GM20431 (cell line): ENCODE data around the gene GLB1L3.

Experiments
- in situ Hi-C: fragments of 300-500 bp; cut with MseI, MboI; formaldehyde crosslinking; loops from one replicate; pipeline ENCODE4 v1.15.0; 2020; ENCODE audit warnings: low sequenced_read_pairs; ENCODE audit not compliant: unreplicated experiment

Gene GLB1L3

DNA sequence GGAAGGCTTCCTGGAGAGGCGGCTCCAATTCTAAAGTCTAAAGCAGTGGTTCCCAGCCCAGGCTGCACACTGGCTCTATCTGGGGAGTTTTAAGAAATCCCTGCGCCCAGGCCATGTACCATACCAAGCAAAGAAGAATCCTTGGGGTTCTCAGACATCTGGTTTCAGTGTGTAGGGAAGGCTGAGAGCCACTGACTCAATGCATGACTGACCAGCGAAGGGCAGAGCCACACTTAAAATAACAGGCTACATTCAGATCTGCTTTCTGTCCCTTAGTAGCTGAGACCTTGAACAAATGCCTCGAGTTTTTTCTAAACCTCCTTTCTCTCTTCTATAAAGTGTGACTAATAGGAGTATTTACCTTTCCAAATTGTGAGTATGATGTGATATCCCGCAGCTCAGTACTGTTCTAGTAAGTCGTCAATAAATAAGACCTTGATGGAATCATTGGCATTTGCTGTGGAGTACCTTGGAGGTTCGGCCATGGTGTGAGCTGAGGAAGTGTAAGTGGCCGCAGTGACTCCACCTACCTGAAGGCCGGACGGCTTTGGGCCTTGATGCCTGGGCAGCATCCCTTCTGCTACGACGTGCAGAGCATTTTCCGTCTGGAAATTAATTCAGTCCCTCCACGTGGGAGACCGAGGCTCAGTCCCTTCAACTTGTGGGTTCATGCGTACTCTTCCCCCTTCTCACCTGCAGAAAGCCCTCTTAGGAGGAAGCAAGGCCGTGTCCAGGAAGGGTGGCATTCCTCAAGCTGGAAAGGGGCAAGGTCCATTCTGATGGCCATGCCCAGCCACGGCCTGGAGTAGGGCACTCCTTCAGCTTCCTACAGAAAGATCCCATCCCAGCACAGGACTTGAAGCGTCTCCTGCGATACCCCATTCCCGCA lies 80.7 kb downstream of the GLB1L3 start:
- in situ Hi-C loops = no loop called here

GRCh38 chr11:134357545-134357839 lies 81.3 kb downstream of the GLB1L3 start:
- in situ Hi-C loops = no loop called here

DNA sequence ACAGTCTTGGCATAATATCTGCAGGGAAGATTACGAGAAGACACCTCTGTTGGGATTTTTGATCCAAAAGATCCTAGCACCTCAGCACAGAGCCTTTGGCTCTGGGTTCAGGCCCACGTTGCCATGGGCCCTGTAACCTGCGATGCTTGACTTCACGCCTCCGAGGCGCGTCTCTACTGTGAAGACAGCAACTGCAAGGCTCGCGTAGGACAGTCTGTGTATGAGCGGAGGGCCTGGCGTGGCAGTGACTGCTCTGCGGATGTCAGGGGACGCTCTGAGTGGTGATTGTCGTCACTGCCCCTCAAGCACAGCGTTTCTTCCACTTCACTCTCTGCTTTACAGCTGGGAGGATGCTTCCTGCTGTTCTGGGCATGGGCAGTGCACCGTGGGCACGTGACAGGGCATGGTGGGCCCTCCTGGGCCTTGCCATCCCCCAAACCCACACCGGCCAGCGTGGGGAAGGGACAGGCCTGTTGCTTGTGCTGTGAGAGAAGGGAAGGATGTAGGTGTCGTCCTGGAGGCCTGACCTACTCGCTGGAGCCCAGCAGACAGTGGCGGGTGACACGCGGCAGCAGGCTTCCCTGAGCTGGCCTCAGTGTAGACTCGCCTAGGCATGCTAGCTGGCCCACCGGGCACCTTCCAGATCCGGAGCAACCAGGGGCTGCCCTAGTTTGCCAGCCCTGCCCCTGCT lies 82.1 kb downstream of the GLB1L3 start:
- in situ Hi-C loops = no loop called here

DNA sequence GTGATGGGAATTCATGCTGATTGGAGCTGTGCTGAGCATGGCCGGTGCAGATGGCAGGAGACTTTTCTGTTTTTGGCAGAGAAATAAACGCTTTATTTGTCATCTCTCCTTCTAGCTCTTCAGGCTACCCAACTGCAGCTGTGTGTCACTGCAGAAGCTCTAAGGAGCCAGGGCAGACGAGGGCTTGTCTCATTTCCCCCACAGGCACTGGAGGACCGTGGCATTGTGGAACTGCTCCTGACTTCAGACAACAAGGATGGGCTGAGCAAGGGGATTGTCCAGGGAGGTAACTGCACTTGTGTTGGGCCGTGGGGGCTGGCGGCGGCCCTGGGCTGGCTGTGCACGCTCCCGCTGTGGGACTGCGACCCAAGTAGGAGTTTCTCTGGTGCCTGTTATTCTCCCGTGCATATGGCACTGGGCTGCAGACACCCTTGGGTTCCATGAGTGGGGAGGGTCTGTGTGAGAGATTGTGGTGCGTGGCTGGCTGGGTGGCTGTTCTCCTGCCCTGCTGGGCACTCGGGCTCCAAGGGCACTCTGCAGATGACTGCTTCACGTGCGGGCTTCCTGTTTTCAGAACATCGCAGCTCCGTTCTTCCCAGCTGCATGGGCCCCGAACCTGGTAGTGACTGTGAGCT lies 82.8 kb downstream of the GLB1L3 start:
- in situ Hi-C loops = no loop called here

GRCh38 chr11:134359646-134360045 lies 83.5 kb downstream of the GLB1L3 start:
- in situ Hi-C loops = no loop called here

GRCh38 chr11:134360050-134360835 lies 84.1 kb downstream of the GLB1L3 start:
- in situ Hi-C loops = no loop called here

DNA sequence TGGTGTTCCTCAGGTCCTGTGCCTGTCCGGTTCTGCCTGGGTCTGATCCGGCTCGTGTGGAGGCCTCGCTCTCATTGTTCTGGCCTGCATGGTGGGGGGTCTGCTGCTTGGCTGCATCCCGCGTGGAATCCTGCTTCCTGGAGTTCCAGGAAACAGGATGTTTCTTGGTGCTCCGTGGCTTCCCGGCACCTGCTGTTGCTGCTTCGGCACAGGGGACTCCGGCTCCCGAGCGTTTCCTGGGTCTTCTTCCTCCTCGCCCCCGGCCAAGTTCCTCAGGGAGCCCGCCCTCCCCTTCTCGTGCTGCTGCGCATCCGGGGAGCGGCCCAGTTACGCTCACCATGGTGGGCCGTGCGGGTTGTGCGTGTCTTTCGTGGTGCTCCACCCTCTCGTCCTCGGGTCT lies 85.5 kb downstream of the GLB1L3 start:
- in situ Hi-C loops = no loop called here

- in situ Hi-C loops = no loop called here
Observed at GRCh38 chr11:134362192-134362901, 86.2 kb downstream of the GLB1L3 start.

GRCh38 chr11:134363161-134363560 lies 87.0 kb downstream of the GLB1L3 start:
- in situ Hi-C loops = no loop called here

DNA sequence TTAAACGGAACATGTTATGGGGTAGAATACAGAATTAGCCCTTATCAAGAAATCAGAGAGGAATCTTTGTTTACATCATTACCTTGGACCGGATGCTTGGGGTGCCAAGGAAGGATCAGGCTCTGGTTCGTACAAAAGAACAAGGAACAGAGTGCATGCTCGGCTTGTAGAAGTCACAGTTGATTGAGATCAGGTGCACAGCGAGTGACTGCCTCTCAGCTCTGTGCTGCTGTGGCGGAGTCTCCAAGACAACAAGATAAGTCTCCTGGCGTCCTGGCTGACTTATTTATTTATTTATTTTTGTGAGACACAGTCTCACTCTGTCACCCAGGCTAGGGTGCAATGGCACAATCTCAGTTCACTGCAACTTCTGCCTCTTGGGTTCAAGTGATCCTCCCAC lies 87.4 kb downstream of the GLB1L3 start:
- in situ Hi-C loops = no loop called here

DNA sequence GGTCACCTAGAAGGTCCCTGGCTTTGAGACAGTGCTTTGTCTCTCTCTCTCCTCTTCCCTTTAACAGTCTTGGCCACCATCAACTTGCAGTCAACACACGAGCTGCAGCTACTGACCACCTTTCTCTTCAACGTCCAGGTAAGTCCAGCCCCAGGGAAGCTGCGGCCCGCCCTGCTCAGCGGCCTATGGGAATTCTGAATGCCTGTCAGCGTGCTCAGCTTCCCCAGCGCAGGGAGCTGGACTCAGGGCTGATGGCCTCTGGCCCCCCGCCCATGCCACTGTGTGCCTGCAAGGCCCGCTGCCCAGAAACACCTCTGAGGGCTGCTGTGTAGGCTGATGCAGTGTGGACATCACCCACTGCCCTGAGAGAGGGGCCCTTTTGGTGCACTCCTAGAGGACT lies 88.1 kb downstream of the GLB1L3 start:
- in situ Hi-C loops = no loop called here

DNA sequence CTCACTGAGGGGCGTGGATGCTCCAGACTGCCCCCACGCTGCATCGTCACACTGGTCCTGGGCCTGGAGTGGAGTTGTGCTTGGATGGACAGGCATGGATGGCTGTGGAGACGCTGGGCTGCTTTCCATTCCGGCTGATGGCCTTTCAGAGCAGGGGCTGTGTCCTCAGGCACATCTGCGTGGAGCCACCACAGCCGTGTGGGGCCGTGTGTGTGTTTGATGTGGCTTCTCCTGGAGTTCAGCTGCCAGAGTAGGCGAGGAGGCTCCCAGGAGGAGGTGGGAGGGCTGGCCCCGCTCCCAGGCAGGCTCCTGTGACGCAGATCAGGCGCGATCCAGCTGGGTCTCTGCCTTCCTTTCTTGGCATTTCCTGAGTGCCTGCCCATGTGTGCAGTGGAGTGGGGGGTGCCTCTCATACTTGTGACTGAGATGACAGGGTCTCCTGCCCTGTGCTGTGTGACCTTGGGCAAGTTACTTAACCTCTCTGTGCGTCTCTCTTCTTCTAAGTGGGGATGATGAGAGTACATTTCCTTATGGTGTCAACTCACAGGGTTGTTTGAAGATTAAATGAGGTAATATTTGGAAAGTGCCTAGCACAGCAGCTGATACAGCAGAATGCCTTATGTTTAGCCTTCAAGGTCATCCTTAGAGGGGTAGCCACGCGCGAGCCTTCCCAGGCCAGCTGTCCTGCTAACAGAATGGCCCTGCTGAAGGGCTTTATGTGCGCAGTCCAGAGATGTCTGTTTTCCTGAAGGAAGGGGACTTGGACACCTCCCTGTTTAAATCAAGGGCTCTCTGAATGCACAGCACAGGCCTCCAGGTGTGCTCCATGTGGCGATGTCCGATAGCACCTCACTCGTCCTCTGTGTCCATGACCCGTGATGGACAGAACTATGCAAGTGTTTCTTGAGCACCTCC lies 89.1 kb downstream of the GLB1L3 start:
- in situ Hi-C loops = no loop called here

DNA sequence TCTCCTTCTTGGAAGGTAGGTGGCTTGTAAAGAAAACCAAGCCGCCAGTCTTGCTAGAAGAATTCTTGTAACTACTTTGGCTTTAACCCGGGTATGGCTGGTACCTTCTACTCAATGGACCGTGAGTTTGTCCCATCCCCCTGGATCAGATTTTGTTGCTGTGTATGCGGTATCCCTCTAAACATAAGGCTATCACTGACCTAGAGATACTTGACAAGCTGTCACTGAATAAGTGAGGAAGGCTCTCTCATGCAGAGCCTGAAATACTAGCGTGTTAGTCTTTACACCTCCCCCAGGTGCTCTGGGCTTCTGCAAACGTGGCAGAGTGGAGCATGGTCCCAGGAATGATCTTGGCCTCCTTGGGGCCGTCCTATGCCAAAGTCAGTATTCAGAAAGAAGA lies 90.1 kb downstream of the GLB1L3 start:
- in situ Hi-C loops = no loop called here

GRCh38 chr11:134367781-134368180 lies 91.6 kb downstream of the GLB1L3 start:
- in situ Hi-C loops = no loop called here
